Activated CD4-positive, alpha-beta memory T cell treated with anti-CD3 and anti-CD28 coated beads, Interleukin-2, amount 10 ng/mL, durations not matched to agents 7 days and 5 days (primary cell): ENCODE data around the gene CEP112. TPM values are rescaled to one million over a fixed set of nuclear protein-coding genes. Genes with fewer than 3 reads are reported as not detected.

Source experiments
- CTCF ChIA-PET: fragments of 350-600 bp; sonication (Branson Sonifier 250); formaldehyde crosslinking; loops from one replicate; lab custom pipeline; 2021; ENCODE audit warnings: antibody characterized with exemption, inconsistent platforms; lab: Charles Lee
- POLR2A ChIA-PET: fragments of 350-600 bp; sonication (Branson Sonifier 250); formaldehyde crosslinking; loops from one replicate; lab custom pipeline; 2021; ENCODE audit warnings: antibody characterized with exemption; lab: Charles Lee
- DNase-seq: peaks from one replicate; pipeline ENCODE4 v3.0.0-alpha.2; 2020
- H3K27ac Mint-ChIP-seq: one replicate; pipeline ENCODE4 v1.8.0; 2021; ENCODE audit warnings: mild to moderate bottlenecking, mixed read lengths
- H3K27me3 Mint-ChIP-seq: one replicate; pipeline ENCODE4 v1.8.0; 2021; ENCODE audit warnings: mixed read lengths
- H3K36me3 Mint-ChIP-seq: one replicate; pipeline ENCODE4 v1.8.0; 2021; ENCODE audit warnings: low read depth, mixed read lengths
- H3K4me1 Mint-ChIP-seq: one replicate; pipeline ENCODE4 v1.8.0; 2021; ENCODE audit warnings: mixed read lengths
- H3K4me3 Mint-ChIP-seq: one replicate; pipeline ENCODE4 v1.8.0; 2021; ENCODE audit warnings: mild to moderate bottlenecking, mixed read lengths
- H3K9me3 Mint-ChIP-seq: one replicate; pipeline ENCODE4 v1.8.0; 2021; ENCODE audit warnings: mixed read lengths
- total RNA-seq, 2 experiments: library from RNA; stranded (reverse); gene quantifications; one replicate each; pipeline ENCODE4 v1.2.3, GENCODE V29; 2021

Gene CEP112
- total RNA-seq, 2 experiments from 2014 or later: 4.5 to 4.6 TPM

GRCh38 chr17:65627891-65628643, 563.9 kb downstream of the CEP112 start:
- no peak overlapping the region for H3K4me3 Mint-ChIP-seq
- H3K36me3 Mint-ChIP-seq: no peaks in the 10 kb centered on the region
- POLR2A ChIA-PET: no interaction called here
- no peak for DNase-seq
- H3K4me1 Mint-ChIP-seq: no peaks in the 10 kb centered on the region
- no peaks in the 10 kb centered on the region for H3K27me3 Mint-ChIP-seq
- no peaks in the 10 kb centered on the region for H3K9me3 Mint-ChIP-seq
- CTCF ChIA-PET: no interaction called here
- H3K27ac Mint-ChIP-seq: no peak overlapping the region

DNA sequence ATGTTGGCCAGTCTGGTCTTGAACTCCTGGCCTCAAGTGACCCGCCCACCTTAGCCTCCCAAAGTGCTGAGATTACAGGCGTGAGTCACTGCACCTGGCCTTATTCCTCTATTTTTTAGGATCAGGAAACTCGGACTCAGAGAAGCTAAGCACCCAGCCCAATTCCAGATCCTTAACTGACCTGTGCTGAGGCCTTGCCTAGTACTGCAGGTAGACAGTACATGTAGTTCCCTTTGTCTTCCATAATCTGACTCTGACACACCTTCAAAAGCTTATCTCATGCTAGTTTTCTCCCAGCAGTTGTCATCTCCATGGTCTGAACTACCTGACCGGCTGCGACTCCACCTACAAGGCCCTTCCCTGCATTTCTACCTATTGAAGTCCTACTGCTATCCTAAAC, 564.8 kb downstream of the CEP112 start:
- no peak for DNase-seq
- H3K27me3 Mint-ChIP-seq: no peaks in the 10 kb centered on the region
- no peaks in the 10 kb centered on the region for H3K36me3 Mint-ChIP-seq
- no peaks in the 10 kb centered on the region for H3K9me3 Mint-ChIP-seq
- ChIA-PET POLR2A (no interaction called here), CTCF (no interaction called here)
- H3K4me3 Mint-ChIP-seq: no peak overlapping the region
- no peaks in the 10 kb centered on the region for H3K4me1 Mint-ChIP-seq
- H3K27ac Mint-ChIP-seq: no peak overlapping the region

DNA sequence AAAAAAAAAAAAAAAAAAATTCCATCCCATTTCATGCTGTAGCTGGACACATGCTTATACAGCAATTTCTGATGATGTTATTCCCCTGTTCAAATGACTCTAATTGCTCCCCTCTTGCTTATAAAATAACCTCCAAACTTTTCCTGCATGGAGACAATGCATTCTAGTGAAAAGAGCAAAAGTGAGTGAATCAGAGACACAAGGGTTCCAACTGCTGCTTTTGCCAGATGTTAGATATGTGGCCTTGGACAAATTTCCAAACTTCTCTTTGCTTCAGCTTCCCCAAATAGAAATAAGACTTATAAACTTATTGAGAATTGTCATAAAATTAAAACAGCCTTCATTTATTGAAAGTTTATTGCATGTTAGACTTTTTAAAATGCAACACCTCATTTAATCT, 565.5 kb downstream of the CEP112 start:
- ChIA-PET CTCF (no interaction called here), POLR2A (no interaction called here)
- Mint-ChIP-seq H3K36me3 (no peaks in the 10 kb centered on the region), H3K27ac (no peak overlapping the region), H3K4me1 (no peaks in the 10 kb centered on the region), H3K9me3 (no peaks in the 10 kb centered on the region), H3K27me3 (no peaks in the 10 kb centered on the region), H3K4me3 (no peak overlapping the region)
- no peak for DNase-seq

- Mint-ChIP-seq H3K27me3 (no peaks in the 10 kb centered on the region), H3K4me3 (no peak overlapping the region), H3K27ac (no peak overlapping the region), H3K36me3 (no peaks in the 10 kb centered on the region), H3K9me3 (no peaks in the 10 kb centered on the region), H3K4me1 (no peaks in the 10 kb centered on the region)
- DNase-seq: no peak
- ChIA-PET CTCF (no interaction called here), POLR2A (no interaction called here)
Observed at GRCh38 chr17:65618516-65618915, 573.4 kb downstream of the CEP112 start.

GRCh38 chr17:65617496-65617895, 574.4 kb downstream of the CEP112 start:
- POLR2A ChIA-PET: no interaction called here
- no peak overlapping the region for H3K27ac Mint-ChIP-seq
- H3K27me3 Mint-ChIP-seq: no peaks in the 10 kb centered on the region
- DNase-seq: no peak
- H3K4me3 Mint-ChIP-seq: no peak overlapping the region
- no peaks in the 10 kb centered on the region for H3K36me3 Mint-ChIP-seq
- no peaks in the 10 kb centered on the region for H3K4me1 Mint-ChIP-seq
- H3K9me3 Mint-ChIP-seq: no peaks in the 10 kb centered on the region
- CTCF ChIA-PET: no interaction called here

DNA sequence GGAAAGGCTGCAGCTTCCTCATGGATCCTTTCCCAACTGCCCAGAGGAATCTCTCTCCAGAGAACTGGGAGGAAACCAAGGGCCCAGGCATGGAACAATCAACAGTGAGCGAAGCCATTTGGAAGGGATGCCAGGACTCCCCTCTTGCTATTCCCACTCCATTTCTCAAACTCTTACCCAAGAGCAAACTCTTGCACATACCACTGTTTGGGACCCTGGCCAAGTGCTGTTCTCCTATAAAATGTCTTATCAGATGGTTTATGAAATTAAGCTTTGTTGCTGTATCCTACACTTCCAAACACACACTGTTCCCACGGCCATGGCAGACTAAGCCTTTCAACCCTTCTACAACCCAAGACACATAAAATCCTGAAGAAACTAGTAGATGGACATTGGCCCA, 582.2 kb downstream of the CEP112 start:
- ChIA-PET POLR2A (no interaction called here), CTCF (no interaction called here)
- H3K27me3 Mint-ChIP-seq: no peaks in the 10 kb centered on the region
- no peaks in the 10 kb centered on the region for H3K4me1 Mint-ChIP-seq
- H3K9me3 Mint-ChIP-seq: no peaks in the 10 kb centered on the region
- no peak overlapping the region for H3K4me3 Mint-ChIP-seq
- H3K27ac Mint-ChIP-seq: no peak overlapping the region
- no peaks in the 10 kb centered on the region for H3K36me3 Mint-ChIP-seq
- DNase-seq: no peak

GRCh38 chr17:65609286-65609685, 582.6 kb downstream of the CEP112 start:
- no peaks in the 10 kb centered on the region for H3K4me1 Mint-ChIP-seq
- H3K27me3 Mint-ChIP-seq: no peaks in the 10 kb centered on the region
- POLR2A ChIA-PET: no interaction called here
- CTCF ChIA-PET: no interaction called here
- DNase-seq: no peak
- H3K9me3 Mint-ChIP-seq: no peaks in the 10 kb centered on the region
- no peak overlapping the region for H3K4me3 Mint-ChIP-seq
- H3K36me3 Mint-ChIP-seq: no peaks in the 10 kb centered on the region
- H3K27ac Mint-ChIP-seq: no peak overlapping the region

DNA sequence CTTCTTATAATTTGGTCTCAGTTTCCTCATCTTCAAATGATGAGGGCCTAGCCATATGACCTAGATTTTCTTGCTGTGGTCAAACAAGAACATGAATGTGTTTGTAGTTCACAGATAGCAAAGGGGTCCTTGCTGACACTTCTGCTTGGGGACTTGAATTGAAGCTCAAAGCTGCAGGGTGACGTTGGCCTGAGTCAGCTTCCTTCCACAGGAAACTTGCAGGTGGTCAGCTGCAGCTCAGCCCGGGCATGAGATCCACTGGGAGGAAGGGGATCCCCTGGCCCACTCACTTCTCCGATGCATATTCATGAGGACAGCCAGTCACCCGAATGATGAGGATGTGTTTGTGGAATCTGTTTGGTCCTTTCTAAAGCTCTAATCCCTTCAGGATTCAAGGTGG, 587.9 kb downstream of the CEP112 start:
- H3K9me3 Mint-ChIP-seq: no peaks in the 10 kb centered on the region
- ChIA-PET CTCF (no interaction called here), POLR2A (no interaction called here)
- no peaks in the 10 kb centered on the region for H3K4me1 Mint-ChIP-seq
- no peak overlapping the region for H3K4me3 Mint-ChIP-seq
- H3K27me3 Mint-ChIP-seq: no peaks in the 10 kb centered on the region
- DNase-seq: no peak
- no peak overlapping the region for H3K27ac Mint-ChIP-seq
- H3K36me3 Mint-ChIP-seq: no peaks in the 10 kb centered on the region

DNA sequence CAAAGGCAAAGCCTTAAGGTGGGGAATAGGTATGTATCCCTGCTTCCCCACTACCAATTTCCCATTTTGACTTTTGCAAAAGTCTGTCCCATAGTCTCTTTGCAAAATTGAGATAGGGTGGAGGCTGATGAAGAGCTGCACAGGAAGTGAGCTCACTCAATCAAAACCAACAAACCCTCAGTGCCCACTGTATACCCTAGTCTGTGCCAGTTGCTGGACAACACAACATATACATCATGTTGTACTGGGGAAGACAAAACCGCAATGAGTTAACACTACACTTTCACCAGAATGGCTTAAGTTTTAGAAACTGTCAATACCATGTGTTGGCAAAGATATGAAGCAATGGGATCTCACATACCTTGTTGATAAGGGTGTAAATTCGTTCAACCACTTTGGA, 590.1 kb downstream of the CEP112 start:
- Mint-ChIP-seq H3K4me3 (no peak overlapping the region), H3K27ac (no peak overlapping the region), H3K4me1 (no peaks in the 10 kb centered on the region), H3K9me3 (no peaks in the 10 kb centered on the region), H3K27me3 (no peaks in the 10 kb centered on the region), H3K36me3 (no peaks in the 10 kb centered on the region)
- no peak for DNase-seq
- ChIA-PET CTCF (interaction anchor here (0.9 kb wide), 1 partner anchor 370 kb away, joined by 4 read pairs; no protein-coding TSS in a partner anchor), POLR2A (interaction anchor here (0.9 kb wide), 1 partner anchor 14 kb away, joined by 3 read pairs; no protein-coding TSS in a partner anchor)

- Mint-ChIP-seq H3K4me3 (no peak overlapping the region), H3K4me1 (no peaks in the 10 kb centered on the region), H3K9me3 (no peaks in the 10 kb centered on the region), H3K27ac (no peak overlapping the region), H3K27me3 (no peaks in the 10 kb centered on the region), H3K36me3 (no peaks in the 10 kb centered on the region)
- DNase-seq: no peak
- ChIA-PET CTCF (no interaction called here), POLR2A (no interaction called here)
Observed at GRCh38 chr17:65601145-65601544, 590.8 kb downstream of the CEP112 start.

DNA sequence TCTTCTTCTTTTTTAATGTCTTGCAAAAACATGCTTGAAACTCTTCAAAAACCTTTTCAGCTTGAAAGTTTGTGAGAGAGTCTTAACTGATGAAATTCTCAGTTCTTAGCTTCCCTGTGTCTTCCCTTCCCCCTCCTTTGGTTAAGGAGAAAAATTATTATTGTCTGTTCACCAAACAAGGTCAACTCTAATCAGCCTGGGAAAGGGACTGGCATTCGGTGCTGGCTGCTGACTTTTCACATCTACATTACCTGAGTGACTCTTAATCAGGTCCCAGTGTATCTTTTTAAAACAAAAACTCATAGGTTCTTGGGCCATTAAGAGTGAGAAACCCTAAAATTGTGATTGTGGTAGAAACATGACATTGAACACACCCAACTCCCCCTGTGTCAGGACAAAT, 591.4 kb downstream of the CEP112 start:
- no peaks in the 10 kb centered on the region for H3K4me1 Mint-ChIP-seq
- ChIA-PET CTCF (no interaction called here), POLR2A (no interaction called here)
- H3K27me3 Mint-ChIP-seq: no peaks in the 10 kb centered on the region
- no peaks in the 10 kb centered on the region for H3K36me3 Mint-ChIP-seq
- no peak overlapping the region for H3K4me3 Mint-ChIP-seq
- no peak for DNase-seq
- no peak overlapping the region for H3K27ac Mint-ChIP-seq
- H3K9me3 Mint-ChIP-seq: no peaks in the 10 kb centered on the region

GRCh38 chr17:65599650-65600049, 592.3 kb downstream of the CEP112 start:
- H3K27me3 Mint-ChIP-seq: peaks cover 2% of the 10 kb centered on the region
- H3K9me3 Mint-ChIP-seq: no peaks in the 10 kb centered on the region
- H3K27ac Mint-ChIP-seq: no peak overlapping the region
- no peak for DNase-seq
- H3K4me3 Mint-ChIP-seq: no peak overlapping the region
- ChIA-PET POLR2A (no interaction called here), CTCF (no interaction called here)
- peaks cover 1% of the 10 kb centered on the region for H3K4me1 Mint-ChIP-seq
- no peaks in the 10 kb centered on the region for H3K36me3 Mint-ChIP-seq

GRCh38 chr17:65598746-65599145, 593.2 kb downstream of the CEP112 start:
- H3K4me1 Mint-ChIP-seq: peaks cover 5% of the 10 kb centered on the region
- no peak for DNase-seq
- H3K9me3 Mint-ChIP-seq: no peaks in the 10 kb centered on the region
- ChIA-PET POLR2A (no interaction called here), CTCF (no interaction called here)
- H3K27me3 Mint-ChIP-seq: peaks cover 2% of the 10 kb centered on the region
- H3K4me3 Mint-ChIP-seq: no peak overlapping the region
- H3K27ac Mint-ChIP-seq: no peak overlapping the region
- H3K36me3 Mint-ChIP-seq: no peaks in the 10 kb centered on the region

DNA sequence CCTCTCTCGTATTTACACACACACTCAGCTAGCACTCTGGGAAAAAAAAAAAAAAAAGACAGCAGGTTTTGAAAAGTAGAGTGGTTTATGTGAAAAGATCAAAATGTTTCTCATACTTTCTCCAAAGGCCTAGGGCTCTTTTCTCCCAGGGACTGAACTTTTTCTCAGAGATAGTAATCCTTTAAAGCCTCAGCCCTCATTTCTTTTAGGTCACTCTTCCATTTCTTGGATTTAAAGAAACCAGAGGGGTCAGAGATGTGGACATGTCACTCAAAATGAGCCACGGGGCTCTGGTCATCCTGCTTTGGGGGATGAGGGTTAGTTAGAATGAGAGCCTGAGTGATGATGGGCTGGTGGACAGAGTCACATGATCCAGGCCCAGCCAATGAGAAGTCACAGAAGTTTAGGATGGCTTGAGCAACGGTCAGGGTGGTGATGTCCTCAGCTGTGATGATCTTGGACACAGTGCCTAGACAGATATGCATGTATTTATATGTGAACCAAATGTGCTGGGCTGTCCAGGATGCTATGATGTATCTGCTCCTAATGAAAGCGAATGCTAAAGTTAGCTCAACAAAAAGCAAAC, 596.8 kb downstream of the CEP112 start:
- H3K9me3 Mint-ChIP-seq: no peaks in the 10 kb centered on the region
- DNase-seq: no peak
- H3K27me3 Mint-ChIP-seq: peaks cover 2% of the 10 kb centered on the region
- POLR2A ChIA-PET: no interaction called here
- H3K4me3 Mint-ChIP-seq: no peak overlapping the region
- peaks cover 5% of the 10 kb centered on the region for H3K4me1 Mint-ChIP-seq
- H3K27ac Mint-ChIP-seq: no peak overlapping the region
- CTCF ChIA-PET: no interaction called here
- no peaks in the 10 kb centered on the region for H3K36me3 Mint-ChIP-seq
